ENCODE results near the gene PSMD1.

- TF ChIP-seq CTCF (IDR thresholded peaks at IDR 0.05; ENCODE audit: borderline replicate concordance, extremely low read depth, low read length, poor library complexity, severe bottlenecking) (no peak), EZH2 (IDR thresholded peaks at IDR 0.05; ENCODE audit: borderline replicate concordance, low read depth, low read length, severe bottlenecking) (no peak)
These were observed 151.1 kb downstream of the PSMD1 start for GRCh38 chr2:231207734-231208133.

Data from DND-41 (cell line).